NCI-H2107 (cell line): ENCODE results near the gene AGPAT2.

Experiments
- DNase-seq: peaks from one replicate; lab custom pipeline; 2025; lab: John Stamatoyannopoulos, UW

AGPAT2 gene

DNA sequence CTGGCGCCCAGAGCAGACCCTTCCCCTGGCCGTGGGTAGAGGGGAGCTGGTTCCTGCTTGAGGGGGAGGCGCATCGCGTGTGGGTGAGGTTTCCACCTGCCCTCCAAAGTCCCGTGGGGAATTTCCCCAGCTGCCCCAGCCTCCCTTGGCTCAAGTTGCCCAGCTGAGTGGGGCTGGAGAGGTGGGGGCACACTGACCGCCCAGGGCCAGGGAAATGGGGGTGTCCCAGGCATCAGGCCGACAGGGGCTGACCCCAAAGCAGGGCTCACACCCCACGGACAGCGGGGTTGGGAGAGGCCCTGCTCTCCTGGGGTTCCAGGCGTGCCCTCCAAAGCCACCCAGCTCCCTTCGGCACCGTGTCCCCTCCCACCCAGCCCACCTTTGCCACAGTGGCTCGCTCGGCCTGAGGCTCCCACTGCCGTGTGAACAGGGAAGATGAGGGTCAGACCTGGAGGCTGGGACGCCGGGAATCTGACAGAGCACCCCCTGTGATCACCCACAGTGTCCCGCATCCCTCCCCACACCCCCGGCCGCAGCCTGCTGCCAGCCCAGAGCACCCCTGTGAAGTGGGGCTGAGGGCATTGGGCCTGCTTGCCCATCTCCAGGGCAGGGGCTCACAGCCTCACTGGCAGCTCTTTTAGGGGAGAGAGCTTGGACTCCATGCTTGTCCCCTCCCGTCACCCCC is 25.5 kb downstream of the AGPAT2 start:
- no peak for DNase-seq

DNA sequence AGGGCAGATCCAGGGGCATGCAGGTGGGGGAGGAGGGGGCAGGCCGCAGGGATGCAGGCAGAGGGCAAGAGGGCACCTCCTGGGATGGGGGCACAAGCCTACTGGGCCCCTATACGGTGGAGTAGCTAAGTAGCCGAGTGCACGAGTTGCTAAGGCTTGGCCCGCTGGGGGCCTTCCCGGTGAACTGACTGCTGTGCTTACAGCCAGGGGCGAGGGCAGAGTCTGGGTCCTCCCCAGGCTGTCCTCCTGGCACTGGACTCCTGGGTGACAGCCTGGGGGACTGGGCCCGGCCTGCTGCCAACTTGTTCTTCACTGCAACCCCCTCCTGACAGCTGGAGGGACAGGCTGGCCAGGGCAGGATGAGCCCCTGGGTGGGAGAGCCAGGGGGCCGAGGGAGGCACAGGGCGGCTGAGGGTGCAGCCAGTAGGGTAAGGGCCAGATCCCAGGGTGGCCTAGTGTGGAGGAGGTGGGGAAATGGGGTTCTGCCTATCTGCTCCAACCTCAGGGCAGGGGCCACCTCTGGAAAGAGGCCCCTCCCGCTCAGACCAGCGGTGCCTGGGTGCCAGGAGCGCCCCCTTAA is 26.2 kb downstream of the AGPAT2 start:
- DNase-seq: no peak

DNA sequence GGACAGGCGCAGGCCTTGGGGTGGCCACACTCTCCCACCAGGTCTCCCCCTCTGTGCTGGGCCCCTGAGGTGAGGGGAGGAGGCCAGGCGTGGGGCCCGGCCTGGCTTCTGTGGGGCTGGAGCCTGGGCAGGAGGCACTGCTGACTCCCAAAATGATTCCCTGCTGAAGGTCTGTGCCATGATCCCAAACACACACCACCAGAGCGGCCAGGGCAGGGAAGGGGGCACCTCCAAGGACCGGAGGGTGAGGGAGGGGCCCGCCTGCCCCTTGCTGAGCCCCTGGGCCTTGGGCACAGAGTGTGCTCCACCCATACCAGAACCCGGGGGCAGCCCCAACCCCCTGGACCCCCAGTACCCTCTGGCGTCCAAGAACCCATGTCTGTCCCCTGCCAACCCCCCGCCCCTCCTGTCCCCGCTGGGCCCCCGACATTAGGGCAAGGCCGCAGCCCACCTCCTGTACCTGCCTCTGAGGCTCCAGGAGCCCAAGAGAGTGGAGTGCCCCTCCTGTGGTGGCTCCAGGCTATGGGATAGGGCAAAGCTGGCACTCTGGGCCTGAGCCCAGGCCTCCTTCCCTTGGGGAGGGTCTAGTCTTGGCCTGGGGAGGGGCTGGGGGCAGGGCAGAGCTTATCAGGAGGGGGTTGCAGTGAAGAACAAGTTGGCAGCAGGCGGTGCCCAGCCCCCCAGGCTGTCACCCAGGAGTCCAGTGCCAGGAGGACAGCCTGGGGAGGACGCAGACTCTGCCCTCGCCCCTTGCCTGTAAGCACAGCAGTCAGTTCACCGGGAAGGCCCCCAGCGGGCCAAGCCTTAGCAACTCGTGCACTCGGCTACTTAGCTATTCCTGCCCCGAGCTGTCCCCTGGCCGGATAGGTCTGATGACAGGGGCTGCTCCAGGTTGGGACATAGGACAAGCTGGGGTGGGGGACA is 27.1 kb downstream of the AGPAT2 start:
- DNase-seq: no peak

DNA sequence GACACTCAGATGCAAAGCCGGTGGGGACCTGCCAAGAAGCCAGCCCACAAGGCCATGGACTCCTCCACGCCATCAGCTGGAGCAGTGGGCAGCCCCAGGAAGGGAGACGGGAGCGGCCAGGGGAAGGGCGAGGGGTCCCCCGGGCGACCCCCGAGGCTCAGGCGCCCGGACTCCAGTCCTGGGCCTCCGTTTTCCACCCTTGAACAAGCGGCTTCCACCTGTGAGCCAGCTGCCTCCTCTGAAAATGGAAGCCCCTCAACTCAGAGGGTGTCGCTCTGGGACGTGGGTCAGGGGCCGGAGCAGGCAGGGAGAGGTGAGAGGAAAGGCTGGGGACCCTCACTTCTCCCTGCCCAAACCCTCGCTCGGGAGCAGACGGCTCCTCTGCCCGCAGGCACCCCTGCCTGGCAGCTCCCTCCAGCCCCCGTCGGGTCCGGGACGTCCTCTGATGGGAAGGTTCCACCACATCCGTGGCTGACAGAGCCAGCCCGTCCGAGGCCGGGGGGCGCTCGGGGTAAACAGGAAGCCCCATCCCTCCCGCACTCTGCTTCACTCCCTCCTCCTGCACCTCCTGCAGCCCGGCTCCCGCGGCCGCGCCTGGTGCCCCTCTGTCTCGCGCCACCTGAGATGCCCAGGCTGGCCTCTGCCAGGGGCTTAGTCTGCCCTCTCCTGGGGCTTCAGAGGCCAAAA is 28.3 kb downstream of the AGPAT2 start:
- DNase-seq: no peak

DNA sequence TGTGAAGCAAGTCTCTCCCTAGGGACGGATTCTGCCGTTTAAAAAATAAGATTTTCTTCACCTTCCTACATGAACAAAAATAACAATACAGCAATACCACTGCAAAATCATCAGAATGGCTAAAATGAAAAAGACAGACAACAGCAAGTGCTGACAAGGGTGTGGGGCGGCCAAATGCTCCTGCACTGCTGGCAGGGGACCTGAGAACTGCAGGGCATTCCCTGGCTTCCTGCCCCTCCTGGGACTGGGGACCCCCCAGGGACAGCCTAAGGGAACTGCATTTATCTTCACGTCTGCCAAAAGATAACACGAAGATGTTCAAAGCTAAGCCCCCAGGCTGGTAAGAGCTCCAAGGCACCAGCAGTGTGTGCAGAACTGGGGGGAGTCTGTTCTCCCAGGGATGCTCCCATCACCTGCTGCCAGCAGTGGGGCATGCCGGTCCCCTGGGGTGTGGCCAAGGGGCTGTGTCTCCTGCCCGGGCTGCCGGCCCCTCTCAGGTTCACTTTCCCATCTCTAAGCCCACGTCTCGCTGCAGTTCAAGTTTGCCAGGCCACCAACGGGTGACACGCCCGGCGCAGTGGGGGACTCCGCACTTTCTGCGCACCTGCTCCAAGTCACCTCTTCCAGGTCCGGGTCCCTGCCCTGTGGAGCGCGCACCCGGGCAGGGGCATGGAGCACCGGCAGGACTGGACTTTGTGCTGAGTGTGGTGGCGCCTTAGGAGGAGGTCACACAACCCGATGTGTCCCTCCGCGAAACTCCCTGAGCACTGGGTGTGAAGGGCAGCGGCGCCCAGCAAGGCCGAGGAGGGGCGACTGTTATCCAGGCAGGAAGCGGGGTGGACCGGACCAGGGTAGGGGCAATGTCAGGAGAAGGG is 29.0 kb downstream of the AGPAT2 start:
- no peak for DNase-seq

DNA sequence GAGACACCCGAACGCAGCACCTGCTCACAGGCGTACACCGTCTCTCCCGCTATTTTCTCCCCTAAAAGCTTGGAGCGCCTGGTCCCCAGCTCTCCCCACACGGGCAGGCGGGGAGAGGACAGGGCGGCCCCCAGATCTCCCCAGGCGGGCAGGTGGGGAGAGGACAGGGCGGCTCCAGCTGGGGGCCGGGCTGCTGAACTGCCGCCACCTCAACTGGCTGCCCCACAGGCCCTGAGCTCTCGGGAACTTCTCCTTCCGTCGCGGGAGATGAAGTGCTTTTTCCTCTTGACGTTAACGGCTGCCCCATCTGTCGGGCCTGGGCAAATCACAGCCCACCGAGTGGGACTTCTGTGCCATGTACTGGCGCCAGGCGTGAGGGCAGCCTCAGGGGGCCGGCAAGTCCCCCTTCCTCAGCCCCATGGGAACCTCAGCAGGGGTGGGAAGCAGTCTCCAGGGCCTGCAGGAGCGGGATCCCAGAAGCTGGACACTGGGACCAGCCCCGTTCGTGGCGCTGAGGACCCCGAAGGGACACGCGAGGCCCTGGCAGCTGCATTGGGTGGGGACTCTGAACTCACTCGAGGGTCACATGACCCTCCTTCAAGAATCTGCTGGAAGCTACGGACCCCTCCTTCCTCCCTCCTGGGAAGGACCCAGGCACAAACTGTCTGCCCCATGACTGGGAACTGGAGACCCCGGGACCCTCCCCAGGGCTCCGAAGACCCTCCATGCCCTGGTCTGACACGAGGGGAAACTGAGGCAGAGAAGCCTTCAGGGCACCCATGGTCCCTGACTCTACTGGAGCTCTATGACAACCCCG is 30.3 kb downstream of the AGPAT2 start:
- no peak for DNase-seq

DNA sequence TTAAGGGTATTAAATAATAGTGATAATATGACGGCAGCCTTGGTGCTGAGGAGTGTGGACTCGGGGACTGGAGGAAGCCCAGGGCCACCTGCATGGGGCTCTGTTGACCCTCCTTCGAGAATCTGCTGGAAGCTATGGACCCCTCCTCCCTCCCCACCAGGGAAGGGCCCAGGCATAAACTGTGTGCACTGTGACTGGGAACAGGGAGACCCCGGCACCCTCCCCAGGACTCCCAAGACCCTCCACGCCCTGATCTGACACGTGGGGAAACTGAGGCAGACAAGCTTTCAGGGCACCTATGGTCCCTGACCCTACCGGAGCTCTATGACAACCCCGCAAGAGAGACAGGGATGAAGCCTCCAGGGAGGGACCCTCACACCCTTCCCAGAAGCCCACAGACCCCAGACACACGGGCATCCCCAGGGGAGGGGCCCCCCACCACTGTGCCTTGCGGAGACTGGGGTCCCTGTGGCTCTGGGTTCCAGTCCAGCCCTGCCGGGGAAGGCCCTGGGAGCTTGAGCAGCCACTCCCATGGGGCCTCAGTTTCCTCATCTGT is 31.0 kb downstream of the AGPAT2 start:
- no peak for DNase-seq

DNA sequence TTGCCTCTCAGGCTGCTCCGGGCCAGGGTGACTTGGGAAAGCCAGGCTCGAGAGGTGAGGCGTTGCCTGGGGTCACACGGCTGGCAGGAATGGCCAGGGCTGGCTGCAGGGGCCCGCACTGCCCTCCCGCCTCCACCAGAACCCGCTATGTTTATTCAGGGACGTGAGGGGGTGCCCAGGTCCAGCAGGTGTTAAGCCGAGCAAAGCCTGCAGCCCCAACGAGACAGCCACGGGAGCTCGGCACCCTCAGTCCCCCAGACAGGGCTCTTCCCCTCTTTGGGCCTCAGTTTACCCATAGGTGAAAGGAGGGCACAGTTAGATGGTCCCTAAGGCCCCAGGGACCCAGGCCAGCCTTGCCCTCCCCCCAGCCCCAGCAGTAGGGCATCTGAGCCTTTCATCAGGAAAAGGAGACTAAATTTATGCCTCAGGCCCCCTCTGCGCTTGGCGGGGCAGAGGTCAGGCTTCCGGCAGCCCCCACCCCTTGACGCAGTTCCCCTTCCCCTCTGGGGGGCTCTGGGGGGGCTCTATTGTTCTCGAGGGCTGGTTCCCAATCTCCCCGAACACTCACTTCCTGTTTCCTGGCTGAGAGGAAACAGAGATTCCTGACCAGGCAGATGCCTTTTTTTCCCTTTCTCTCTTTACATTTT is 31.6 kb downstream of the AGPAT2 start:
- DNase-seq: no peak

DNA sequence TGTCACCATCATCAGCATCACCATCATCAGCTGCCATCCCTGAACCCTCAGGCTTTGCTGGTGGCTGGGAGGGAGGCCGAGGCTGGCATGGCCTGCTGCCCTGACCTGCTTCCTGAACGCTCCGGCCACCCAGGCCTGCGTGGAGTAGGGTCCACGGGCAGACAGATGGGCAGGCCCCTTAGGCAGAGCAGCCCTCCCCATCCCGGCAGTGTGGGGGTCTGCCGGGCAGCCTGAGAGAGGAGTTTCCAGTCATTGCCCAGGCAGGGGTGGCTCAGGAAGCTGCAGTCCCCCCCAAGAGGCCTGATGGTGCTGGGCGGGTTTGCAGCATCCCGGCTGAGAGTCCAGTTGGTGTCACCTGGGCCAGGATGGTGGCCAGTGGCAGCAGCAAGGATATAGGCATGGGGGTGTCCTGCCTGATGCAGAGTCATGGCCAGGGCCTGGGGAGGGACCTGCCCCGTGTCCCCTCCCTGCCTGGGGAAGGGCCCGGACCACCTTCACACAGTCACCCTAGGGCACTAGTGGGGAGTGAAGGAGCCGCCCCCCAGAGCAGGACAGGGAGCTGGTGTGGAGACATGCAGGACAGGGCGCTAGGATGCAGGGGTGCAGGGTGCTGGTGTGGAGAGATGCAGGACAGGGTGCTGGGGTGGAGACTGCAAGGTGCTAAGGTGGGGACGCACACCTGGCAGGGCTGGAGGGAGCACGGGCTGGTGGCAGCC is 32.3 kb downstream of the AGPAT2 start:
- DNase-seq: no peak

DNA sequence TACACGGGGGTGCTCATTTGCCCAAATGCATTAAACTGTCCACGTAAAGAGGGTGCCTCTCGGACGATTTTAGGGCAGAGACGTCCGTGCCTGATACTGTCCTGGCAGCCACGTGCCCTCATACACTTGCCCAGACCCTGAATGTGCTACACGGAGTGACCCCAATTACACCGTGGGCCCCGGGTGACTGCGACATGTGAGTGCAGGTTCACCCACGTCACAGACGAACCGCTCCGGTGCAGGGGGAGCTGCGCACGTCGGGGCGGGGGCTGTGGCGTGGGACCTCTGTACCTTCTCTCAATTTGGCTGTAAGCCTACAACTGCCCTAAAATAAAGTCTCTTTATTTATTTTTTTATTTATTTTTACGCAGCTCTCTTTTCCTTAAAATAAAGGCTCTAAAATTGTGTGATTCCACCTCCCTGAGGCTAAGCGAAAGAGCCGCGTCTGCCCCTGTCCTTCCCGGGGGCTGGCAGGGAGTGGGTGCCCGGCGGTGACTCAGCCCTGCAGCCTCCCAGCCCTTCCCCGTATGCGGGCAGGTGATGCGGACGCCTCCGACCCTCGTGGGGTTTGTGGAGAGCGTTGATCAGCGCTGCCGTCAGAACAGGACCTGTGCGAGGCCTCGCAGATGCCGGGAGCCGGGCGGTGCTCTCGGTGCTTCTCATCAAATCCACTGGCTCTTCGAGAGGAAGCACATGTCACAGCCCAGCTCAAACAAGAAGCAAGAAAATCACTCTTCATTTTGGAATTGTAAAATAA is 33.8 kb downstream of the AGPAT2 start:
- DNase-seq: no peak

DNA sequence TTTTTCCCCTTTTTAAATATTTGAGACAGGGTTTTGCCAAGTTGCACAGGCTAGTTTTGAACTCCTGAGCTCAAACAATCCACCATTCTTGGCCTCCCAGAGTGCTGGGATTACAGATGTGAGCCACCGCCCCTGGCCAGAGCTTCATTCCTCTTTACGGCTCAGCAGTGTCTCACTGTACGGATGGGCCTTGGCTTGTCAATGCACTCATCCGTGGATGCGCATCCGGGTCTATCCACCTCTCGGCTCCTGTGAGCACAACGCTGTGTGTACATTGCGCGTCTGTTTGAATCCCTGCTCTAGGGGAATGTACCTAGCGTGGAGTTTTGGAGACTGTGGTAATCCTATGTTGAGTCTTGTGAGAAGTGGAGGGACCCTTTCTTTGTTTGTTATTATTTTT is 35.4 kb downstream of the AGPAT2 start:
- DNase-seq: no peak

DNA sequence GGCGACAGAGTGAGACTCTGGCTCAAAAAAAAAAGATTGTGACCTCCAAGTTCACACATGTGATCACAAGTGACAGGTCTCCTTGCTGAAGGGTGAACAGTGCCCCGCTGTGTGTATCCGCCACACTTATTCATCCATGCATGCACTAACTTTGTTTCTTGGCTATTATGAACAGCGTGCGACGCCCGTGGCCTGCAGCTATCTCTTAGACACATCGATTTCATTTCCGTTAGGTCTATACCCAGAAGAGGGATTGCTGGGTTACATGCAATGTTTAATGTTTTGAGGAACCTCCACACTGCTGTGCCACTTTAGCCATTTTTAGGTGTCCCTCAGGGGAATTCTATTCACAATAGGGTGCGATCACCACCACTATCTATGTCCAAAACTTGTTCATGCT is 36.6 kb downstream of the AGPAT2 start:
- no peak for DNase-seq

DNA sequence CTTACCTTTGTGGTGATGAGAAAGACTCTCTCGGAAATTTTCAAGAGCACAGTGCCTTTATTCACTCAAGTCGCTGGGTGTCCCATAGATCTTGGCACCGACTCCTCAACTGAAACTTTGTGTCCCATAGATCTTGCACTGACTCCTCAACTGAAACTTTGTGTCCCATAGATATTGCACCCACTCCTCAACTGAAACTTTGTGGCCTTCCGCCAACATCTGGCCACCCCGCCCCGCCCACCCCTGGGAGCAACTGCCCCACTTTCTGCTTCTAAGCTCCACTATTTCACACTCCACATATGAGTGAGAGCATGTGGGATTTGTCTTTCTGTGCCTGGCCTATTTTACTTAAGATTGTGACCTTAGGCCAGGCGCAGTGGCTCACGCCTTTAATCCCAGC is 37.2 kb downstream of the AGPAT2 start:
- DNase-seq: no peak

DNA sequence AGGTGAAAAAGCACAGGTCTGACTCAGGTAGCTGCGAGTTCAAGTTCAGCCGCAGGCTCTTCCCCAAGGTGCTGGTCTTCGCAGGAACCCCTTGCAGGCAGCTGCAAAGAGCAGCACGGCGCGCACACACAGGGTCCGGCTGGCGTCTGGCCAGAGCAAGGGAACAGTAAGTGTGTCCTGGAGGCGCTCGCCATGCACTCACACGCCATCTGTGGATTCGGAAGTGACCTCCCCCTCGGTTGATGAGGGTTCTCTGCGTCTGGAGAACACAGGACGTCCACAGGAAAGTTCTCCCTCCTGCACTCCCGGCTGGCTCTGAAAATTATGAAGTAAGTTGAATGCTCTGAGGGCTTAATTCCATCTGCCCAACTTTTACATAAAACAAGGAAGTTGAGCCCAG is 38.5 kb downstream of the AGPAT2 start:
- DNase-seq: no peak

DNA sequence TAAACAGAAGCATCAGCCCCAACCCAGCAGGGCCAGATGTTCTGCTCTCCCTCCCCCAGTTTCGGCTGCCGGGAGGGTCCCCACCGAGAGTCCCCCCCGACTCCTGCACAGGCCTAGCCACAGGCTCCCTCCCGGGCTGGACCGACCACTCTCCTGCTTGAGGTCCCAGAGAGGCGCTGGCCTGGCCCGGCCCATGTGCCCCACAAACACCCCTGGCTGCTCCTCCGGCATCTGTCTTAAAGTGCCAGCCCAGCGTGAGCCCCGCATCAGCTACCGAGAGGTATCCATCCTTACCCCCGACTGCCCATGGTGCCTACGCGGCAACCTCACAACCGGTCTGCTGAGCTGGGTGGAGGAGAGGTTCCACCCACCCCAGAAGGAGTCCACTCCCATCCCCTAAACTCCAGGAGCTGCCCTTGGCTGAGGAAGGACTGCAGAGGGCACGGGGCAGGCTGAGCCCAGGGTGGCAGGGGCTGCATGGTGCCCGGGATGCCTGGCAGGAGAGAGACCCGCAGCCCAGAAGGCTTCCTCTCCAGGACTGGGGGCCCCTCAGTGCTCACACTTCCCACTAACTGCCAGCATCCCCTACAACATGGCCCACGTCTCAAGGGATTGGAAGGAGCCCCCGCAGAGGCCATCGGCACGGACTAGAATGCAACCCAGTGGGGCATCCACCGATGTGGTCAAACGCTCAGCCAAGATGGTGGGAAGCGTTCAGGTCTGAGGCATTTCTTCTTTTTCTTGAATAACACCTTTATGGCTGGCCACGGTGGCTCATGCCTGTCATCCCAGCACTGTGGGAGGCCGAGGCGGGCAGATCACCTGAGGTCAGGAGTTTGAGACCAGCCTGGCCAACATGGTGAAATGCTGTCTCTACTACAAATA is 40.2 kb downstream of the AGPAT2 start:
- no peak for DNase-seq

DNA sequence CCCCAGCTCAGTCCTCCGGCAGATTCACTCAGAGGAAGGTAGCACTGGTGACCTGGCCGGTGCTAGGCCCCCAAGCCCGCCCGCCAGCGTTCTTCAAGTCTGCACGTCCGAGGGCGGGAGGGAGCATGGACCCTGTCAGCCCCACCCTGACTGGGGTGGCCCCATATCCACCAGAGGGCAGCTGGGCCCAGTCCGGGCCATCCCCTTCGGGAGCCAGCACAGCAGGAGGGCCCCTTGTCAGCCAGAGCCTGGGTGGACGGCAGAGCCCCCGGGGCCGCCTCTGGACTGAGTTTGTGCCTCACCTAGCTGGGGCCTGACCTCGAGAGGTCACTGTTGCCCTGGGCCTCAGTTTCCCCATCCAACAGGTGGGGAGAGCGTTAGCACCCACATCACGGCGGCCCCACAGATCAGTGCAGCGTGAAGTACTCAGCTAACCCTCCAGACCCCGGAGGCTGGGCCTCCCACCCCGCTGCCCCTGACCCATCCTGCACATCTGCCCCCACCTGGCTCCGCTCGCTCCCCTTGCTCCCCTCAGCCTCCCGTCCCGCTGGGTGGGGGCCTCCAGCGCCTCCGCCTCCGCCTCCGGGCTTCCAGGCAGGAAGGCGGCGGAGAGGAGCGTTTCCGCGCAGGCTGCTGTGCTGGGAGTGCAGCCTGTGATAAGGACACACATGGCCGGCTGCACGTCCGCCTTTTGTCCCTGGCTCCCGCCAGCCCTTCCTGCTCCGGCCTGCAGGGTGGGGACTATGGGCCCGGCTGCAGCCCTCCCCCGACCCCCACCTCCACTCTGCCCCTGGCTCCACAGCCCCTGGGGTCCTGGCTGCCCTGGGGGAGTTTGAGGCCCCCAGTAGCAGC is 41.1 kb downstream of the AGPAT2 start:
- no peak for DNase-seq
